Neural crest cell (in vitro differentiated cells): ENCODE results near the gene PDGFC. TPM values are rescaled to one million over a fixed set of nuclear protein-coding genes. Genes with fewer than 3 reads are reported as not detected.
"Not testable (repeated sequence)": the region's sequence is repeated elsewhere in the genome, so short reads cannot be mapped to it uniquely, and the experiment has no call there.

ENCODE experiments used
- DNase-seq: peaks from one replicate; pipeline ENCODE4 v3.0.0; 2021; ENCODE audit warnings: low read depth, mixed read lengths, low spot score
- H3K27ac Mint-ChIP-seq: one replicate; pipeline ENCODE4 v1.8.0; 2021; ENCODE audit warnings: mild to moderate bottlenecking, mixed read lengths; ENCODE audit not compliant: unreplicated experiment
- H3K27me3 Mint-ChIP-seq: 2 replicates; pipeline ENCODE4 v1.8.0; 2021; ENCODE audit warnings: low read depth, mild to moderate bottlenecking, mixed read lengths
- H3K36me3 Mint-ChIP-seq: 2 replicates; pipeline ENCODE4 v1.8.0; 2021; ENCODE audit warnings: low read depth, mild to moderate bottlenecking, mixed read lengths
- H3K4me1 Mint-ChIP-seq: 2 replicates; pipeline ENCODE4 v1.8.0; 2021; ENCODE audit warnings: mixed read lengths
- H3K4me3 Mint-ChIP-seq: one replicate; pipeline ENCODE4 v1.8.0; 2021; ENCODE audit warnings: mild to moderate bottlenecking, mixed read lengths
- H3K9me3 Mint-ChIP-seq: 2 replicates; pipeline ENCODE4 v1.8.0; 2021; ENCODE audit warnings: mixed read lengths
- CTCF ChIP-seq: fragments of 200-600 bp; sonication (generic); conservative IDR thresholded peaks from 2 replicates; pipeline ENCODE4 v1.5.0; 2021; ENCODE audit warnings: antibody characterized with exemption, mild to moderate bottlenecking
- total RNA-seq: library from RNA; stranded (reverse); gene quantifications from 2 replicates; pipeline ENCODE4 v1.2.1, GENCODE V29; 2021

PDGFC gene
- total RNA-seq, 1 donor from 2014 or later = 19.1 TPM

GRCh38 chr4:156875704-156876103, 95.9 kb downstream of the PDGFC start:
- H3K4me3 Mint-ChIP-seq = no peak overlapping the region
- H3K9me3 Mint-ChIP-seq = peaks cover 2% of the 10 kb centered on the region
- H3K27ac Mint-ChIP-seq = no peak overlapping the region
- no peak for DNase-seq
- no peaks in the 10 kb centered on the region for H3K36me3 Mint-ChIP-seq
- TF ChIP-seq CTCF = no peak
- peaks cover 13% of the 10 kb centered on the region for H3K4me1 Mint-ChIP-seq
- H3K27me3 Mint-ChIP-seq = no peaks in the 10 kb centered on the region

GRCh38 chr4:156875055-156875454, 96.5 kb downstream of the PDGFC start:
- Mint-ChIP-seq H3K4me3 (no peak overlapping the region), H3K36me3 (no peaks in the 10 kb centered on the region), H3K9me3 (no peaks in the 10 kb centered on the region), H3K4me1 (peaks cover 13% of the 10 kb centered on the region), H3K27me3 (no peaks in the 10 kb centered on the region), H3K27ac (no peak overlapping the region)
- no peak for TF ChIP-seq CTCF
- DNase-seq = no peak

- no peak overlapping the region for H3K4me3 Mint-ChIP-seq
- no peak for DNase-seq
- H3K4me1 Mint-ChIP-seq = peaks cover 9% of the 10 kb centered on the region
- no peaks in the 10 kb centered on the region for H3K27me3 Mint-ChIP-seq
- H3K36me3 Mint-ChIP-seq = peaks cover under 1% of the 10 kb centered on the region
- no peak overlapping the region for H3K27ac Mint-ChIP-seq
- no peak for TF ChIP-seq CTCF
- no peaks in the 10 kb centered on the region for H3K9me3 Mint-ChIP-seq
Observed at GRCh38 chr4:156873799-156874198, 97.8 kb downstream of the PDGFC start.

- DNase-seq = no peak
- Mint-ChIP-seq H3K9me3 (no peaks in the 10 kb centered on the region), H3K36me3 (peaks cover 2% of the 10 kb centered on the region), H3K4me3 (no peak overlapping the region), H3K27ac (no peak overlapping the region), H3K27me3 (no peaks in the 10 kb centered on the region), H3K4me1 (no peaks in the 10 kb centered on the region)
- TF ChIP-seq CTCF = no peak
Observed at GRCh38 chr4:156870861-156871260, 100.7 kb downstream of the PDGFC start.

- Mint-ChIP-seq H3K4me3 (no peak overlapping the region), H3K36me3 (peaks cover 2% of the 10 kb centered on the region), H3K9me3 (no peaks in the 10 kb centered on the region), H3K27me3 (no peaks in the 10 kb centered on the region), H3K27ac (no peak overlapping the region), H3K4me1 (no peaks in the 10 kb centered on the region)
- no peak for DNase-seq
- no peak for TF ChIP-seq CTCF
Observed at GRCh38 chr4:156870131-156870530, 101.5 kb downstream of the PDGFC start.

GRCh38 chr4:156866088-156866487, 105.5 kb downstream of the PDGFC start:
- H3K36me3 Mint-ChIP-seq, H3K27me3 Mint-ChIP-seq, H3K9me3 Mint-ChIP-seq, DNase-seq, H3K4me3 Mint-ChIP-seq, H3K27ac Mint-ChIP-seq, H3K4me1 Mint-ChIP-seq: not testable (repeated sequence)
